HG02970 (cell line): ENCODE data around the gene PLCH2.
"Not testable (repeated sequence)": the region's sequence is repeated elsewhere in the genome, so short reads cannot be mapped to it uniquely, and the experiment has no call there.

Experiments
- ATAC-seq: cut with Tn5 transposase; IDR thresholded peaks from one replicate; pipeline ENCODE4 v1.9.1; 2021; ENCODE audit warnings: mild to moderate bottlenecking, moderate library complexity, moderate number of reproducible peaks; ENCODE audit not compliant: unreplicated experiment, low FRiP score

The PLCH2 gene

DNA sequence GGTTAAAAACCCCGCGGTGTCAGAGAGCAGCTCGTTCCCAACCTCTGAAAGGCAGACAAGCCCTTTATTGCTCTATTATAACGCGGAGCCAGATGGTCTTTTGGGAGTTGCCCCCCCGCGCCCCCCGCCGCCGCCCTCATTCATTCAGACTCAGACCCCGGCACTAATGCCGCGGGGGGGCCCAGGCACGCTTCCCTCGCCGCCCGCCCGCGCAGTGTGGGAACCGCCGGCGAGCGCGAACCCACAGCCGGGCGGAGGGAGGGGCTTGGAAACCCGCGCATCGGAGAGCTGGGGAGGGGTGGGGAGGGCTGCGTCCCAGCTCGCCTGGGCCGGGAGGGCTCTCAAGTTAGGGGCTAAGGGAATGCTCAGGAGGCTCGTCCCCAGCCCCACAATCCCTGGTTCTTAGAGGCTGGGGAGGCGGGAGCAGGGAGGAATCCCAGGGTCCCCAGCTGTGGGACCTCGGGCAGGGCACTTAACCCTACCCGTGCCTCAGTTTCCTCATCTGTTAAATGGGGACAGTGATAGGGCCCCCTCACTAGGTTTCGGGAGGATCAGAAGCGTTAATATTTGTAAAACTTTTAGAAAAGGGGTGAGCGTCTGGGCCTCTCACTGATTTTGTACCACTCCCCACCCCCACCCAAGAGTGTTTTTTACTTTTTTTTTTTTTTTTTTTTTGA is 64.9 kb downstream of the PLCH2 start:
- ATAC-seq, result no peak

DNA sequence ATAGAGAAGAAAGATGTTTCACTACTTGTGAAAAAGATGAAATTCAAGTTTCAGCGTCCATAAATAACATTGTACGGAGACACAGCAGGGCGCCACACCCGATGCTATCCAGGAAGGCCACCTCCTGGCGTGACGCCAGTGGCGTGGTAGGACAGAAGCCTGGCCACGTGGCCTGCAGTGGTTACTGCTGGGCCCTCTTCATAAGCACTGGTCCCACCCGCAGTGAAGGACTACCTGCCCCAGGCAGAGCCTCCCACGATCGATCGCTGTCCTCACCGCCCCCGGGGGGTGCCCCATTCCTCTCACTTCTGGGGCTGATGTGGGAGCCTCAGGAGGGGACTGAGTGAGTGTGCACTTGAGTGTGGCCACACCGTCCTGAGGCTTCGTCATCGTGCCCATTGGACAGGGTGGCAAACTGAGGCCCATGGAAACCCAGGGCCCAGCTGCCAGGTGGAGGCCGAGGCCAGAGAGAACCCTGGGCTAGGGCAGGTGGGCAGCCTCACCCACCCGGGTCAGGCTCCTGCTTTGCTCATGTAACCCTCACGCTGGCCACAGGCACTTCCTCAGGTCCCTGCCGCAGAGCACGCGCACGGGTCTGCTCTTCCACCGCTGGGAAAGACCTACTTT is 65.6 kb downstream of the PLCH2 start:
- ATAC-seq, result no peak

DNA sequence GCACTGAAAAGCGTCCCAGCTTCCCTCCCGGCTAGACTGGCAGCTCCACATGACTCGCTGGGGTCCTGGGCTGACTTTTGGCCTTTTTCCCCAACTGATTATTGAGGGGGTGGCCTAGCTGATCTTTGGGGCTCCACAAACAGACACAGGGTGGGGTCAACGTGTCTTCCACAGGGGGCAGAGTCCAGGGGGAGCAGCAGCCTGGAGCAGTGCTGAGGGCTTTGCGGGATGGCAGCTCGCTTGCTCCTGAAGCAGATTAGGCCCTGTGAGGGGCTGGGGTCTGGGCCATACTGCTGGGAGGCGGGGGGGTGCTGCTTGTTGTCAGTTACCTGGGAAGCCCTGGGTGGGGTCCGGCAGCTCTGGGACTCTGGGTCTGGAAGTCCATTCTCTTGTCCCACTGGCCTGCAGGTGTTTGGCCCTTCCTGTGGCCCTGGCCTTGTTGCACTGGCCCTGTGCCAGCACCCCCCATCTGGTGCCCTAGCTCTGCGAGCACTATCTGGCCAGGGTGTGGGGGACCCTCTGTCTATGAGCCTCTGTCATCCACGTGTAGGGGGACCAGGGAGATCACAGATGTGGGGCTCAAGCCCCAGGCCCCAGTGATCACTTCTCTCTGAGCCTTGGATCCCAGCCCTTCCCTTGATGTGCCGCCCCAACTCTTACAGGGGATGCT is 66.3 kb downstream of the PLCH2 start:
- ATAC-seq, result no peak

DNA sequence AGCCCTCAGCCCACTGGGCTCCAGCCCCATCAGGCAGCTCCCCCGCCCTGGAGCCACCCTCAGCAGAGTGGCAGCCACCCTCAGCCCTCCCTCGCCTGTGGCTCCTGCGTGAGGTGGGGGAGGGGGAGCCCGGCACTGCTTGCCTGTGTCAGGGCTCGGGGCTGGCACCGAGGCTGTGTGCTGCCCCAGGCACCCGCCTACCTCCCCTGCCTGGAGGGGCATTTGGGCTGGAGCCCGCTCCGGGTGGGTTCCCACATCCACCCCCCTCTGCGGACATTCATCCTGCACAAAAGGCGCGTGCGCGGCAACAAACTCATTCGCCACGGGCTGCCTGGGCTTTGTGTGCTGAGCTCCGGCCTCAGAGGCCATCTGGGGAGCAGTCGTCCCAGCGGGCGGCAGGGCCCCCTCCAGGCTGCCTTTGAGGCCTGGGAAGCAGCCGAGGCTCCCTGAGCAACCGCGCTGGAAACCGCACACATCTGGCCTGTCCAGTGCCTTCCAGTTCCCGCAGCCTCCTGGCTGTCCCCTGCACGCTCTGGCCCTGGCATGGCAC is 67.5 kb downstream of the PLCH2 start:
- no peak for ATAC-seq

DNA sequence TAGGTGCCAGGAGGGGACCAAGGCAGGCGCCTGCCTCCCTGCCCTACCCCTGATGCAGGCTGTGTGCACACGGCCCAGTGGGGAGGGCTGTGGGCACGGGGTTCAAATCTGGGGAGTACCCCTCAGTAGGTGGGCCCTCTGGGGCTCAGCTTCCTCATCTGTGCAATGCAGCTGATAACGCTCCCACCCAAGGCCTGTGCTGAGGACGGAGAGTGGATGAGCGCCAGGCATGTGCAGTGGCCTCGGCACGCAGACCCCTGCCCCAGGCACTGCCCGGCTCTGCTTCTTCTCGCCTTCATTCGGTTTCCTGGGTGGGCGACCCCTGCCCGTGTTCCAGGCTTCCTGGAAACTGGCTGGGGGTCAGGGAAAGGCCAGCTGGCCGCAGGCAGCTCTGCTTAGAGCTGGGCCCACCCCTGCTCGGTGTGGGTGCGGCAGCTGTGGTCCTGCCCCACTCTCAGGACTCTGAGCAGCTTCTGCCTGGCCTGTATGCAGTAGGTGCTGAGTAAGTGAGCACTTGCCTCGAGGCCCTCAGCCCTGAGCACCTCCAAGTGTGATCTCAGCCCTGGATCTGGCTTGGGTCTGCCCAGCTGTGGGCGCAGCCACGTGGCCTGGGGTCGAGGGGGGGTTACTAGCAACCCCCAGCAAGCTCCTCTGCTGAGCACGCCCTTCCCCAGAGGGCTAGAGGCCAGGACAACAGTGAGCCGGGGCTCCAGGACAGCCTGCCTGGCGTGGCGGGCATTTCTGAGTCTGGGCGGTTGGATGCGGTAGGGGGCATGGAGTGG is 68.2 kb downstream of the PLCH2 start:
- ATAC-seq, result no peak

DNA sequence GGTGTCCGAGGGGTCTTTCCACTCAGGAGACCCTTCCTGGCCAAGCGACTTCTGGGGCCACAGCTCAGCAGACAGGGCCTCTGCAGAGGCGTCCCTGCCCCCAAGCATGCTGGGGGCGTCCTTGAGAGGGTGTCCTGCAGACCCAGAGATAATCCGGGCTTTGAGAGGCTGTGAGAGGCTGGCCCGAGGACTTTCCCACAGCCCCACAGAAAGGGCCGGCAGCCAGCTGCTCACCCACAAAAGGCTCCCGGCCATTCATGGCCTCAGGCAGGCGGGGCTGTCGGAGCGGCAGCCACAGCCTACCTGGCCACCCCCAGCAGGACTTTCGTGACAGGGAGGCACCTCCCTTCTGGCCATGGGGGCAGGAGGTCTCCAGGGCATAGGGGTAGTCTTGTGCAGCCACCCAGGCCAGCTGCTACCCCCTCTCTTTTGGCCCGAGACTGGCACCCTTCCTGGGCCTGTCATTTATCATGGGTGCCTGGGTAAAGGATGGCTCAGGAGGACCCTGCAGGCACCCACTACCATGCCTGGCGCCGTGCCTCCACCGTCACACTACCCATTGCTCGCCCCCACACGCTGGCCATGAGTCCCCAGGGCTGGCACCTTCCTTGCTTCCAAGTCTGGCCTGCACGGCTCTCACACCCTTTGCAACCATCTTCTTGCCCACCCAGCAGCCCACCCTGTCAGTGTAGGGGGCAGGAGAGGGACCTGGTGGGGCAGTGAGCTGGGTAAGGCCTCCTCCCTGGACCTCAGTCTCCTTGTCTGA is 69.0 kb downstream of the PLCH2 start:
- no peak for ATAC-seq

DNA sequence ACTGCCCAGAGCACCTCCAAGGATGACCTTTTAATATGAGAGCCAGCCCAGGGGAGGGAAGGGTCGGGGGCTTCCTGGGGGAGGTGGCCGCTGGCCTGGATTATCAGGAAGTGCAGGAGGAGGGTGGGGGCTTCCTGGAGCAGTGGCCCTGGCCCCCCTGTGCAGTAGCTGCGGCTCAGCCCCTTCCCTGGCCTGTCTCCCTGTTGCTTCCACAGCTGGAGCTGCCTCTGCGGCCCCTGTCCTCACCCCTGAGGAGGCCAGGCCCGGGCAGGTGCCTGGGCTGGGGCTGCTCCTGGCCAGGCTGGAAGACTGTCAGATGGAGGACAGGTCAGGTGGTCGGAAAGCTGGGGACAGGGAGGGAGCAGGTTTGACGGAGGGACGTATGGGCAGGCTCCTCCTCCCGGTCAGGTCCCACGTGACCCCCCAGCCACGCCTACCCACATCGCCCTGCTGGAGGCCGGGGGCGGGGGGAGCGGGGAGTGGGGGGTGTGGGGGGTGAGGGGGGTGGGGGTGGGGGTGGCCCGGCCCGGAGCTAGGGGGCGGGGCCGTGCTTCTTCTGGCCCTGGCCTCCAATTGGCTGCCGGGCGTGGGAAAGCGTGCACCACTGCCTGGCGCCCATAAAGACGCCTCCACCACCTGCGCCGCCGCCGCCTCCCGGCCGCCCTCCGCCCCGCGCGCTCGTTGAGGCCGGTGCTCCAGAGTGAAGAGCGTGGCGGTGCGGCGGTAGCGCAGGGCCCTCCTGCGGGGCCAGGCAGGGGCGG is 69.8 kb downstream of the PLCH2 start:
- peak; percentile 36 for ATAC-seq

DNA sequence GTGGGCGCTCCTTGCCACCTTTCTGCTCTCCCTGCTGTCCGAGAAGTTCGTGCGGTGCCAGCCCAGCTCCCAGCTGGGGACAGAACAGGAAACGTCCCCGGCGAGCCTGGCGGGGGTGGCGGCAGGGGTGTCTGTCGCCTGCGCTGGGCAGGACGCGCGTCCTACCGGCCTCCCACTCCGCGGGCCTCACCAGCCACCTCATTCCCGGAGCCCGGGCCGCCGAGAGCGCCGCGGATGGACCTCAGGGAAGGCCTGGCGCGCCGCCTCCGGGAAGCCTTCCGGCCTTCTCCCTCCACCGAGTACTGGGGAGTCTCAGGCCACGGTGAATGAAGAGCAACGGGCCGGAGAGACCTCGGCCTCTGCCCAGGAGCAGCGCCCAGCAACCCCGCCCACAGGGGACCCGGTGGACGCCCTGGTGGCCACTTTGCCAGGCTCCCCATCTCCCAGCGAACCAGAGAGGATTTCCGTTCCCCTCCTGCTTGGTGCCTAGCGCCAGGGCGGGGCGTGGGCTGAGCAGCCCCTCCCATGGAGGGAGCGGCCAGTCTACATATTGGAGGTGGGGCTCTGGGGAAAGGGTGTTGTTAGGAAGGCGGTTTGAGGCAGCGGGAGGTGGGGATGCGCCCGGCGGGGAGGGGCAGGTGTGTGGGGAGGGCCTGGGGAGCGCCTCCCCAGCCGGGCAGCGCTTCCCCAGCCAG is 70.6 kb downstream of the PLCH2 start:
- ATAC-seq, result peak; percentile 23

DNA sequence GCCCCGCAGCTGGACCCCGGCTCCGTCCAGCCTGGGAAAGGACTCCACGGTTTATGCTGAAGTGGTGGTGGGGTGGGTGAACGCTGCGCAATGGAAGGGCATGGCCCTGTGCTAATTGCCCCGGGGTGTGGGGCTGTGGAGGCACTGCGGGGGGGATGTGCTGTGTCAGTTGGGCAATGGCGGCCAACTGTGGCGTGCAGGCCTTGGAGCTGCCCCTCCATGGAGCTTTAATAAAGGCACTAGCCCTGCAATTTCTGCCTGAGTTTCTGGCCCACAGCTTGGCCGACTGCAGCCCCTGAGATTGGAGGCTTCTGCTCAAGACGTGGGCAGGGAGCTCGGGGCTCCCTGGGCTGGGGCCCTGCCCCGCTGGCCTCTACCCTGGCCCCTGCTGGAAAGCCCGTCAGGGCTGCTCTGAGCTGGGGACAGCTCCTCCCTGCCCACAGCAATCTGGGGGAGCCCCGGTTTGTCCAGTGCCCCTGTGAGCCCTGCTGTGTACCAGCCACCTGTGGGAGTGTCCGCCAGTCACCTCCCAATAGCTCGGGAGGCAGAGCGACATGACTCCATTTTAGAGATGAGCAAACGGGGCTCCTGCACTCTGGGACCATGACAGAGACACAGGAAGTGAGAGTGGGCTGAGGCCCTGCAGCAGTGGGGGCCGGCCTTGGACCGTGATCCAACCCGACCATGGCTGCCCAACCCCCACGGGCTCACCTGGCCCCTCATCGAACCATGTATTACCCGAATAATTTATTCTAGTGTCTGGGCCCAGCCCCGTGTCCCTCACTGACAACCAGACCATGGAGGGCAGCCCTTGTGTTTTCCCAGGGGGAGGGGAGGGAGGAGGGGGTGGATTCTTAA is 71.3 kb downstream of the PLCH2 start:
- no peak for ATAC-seq

DNA sequence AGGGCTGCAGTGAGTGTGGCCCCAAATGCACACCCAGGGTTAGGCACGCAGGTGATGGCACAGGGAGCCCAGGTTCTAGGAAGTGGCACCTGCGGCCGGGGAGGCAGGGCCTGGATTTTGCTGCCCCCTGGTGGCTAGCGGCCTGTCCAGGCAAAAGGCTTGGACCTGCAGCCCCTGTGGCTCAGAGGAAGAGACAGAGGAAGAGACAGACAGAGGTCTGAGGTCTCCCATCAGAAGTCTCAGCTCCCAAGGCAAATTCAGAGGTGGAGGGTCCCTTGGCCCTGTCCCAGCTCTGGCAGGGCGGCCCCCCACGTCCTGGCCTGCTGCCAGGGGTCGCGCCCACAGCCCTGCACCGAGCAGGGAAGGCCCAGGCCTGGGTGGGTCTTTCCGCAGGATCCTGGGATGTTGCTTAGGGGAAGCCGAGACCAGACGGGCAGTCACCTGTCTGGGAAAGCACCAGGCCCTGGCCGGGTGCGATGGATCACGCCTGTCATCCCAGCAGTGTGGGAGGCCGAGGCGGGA is 72.0 kb downstream of the PLCH2 start:
- ATAC-seq, result peak; percentile 23

DNA sequence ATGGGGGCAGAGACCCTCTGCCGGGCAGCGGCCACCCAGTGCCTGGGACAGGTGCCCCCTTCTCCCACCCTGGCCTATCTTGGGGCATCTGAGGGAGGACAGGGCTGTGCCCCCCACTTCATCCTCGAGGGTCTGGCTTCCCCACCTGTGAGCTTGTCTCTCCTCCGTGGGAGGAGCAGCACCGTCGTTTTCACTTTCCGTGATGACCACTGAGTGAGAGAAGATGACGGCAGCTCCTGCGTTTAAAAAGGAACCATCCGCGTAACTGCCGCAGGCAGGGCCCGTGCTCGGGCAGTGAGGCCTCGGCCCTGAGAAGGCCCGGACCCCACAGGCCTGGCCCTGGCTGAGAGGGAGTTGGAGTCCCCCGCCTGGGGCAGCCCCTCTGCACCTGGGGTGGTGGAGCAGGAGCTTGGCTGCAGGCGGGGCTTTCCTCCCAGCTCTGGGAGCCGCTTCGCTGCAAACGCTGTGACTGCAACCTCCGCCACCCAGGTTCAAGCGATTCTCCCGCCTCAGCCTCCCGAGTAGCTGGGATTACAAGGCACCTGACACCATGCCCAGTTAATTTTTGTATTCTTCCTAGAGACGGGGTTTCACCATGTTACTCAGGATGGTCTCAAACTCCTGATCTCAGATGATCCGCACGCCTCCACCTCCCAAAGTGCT is 73.4 kb downstream of the PLCH2 start:
- ATAC-seq, result not testable (repeated sequence)

DNA sequence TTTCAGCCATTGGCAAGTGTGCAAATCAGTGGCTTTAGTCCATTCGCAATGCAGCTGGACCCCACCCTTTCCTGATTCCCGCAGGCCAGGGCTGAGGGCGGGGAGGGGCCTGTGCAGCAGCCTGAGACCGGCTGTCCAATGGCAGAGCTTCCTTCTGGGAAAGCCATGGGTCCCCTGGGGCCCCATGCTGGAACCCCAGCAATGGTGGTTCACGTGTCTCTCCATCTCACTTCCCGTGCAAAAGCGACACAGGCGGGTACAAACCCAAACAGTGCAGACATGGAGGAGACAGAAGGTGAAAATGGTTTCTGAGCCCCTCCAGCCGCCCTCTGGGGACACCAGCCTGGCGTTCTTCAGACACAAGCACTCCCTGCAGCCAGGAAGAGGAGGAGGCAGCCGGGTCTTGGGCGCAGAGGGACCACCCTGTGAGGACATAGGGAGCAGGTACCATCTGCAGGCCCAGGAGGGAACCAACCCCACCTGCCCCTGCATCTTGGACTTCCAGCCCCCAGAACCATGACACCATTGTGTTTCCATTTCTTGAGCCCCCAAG is 74.3 kb downstream of the PLCH2 start:
- not testable (repeated sequence) for ATAC-seq

DNA sequence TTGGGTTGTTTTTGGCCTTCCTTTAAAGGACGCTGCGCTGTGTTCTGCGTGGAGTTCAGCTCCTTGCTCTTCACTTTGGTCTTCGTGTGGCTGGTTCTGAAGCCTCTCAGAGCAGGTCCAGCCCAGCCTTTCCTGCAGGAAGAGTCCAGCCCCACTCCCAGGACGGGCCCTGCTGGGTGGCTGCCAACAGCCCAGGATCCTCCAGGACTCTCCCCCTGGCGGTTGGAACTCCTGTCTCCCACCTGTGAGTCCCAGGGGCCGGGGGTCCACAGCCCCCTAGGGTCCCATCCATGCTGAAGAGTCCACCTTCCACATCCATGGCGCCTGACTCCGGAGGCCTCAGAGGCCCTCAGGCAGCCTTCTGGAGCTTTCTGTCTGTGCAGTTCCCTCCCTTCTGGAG is 75.5 kb downstream of the PLCH2 start:
- not testable (repeated sequence) for ATAC-seq

DNA sequence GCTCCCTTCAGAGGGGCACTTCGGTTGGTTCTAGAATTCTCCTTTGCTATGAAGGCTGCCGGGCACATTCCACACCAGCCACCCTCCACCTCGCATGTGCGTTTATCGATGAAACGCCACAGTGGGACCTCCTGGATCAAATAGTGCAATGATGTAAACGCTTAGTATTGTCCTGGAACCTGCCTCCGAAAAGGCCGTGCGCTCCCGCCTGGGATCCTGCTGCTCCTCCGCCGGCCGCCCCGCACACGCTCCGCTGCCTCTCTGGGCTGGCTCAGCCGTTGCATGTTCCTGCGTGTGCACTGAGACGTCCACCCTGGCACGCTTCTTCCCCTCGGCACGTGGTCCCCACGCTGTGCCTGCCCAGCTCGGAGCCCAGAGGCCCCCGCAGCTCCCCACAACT is 76.1 kb downstream of the PLCH2 start:
- ATAC-seq, result no peak

DNA sequence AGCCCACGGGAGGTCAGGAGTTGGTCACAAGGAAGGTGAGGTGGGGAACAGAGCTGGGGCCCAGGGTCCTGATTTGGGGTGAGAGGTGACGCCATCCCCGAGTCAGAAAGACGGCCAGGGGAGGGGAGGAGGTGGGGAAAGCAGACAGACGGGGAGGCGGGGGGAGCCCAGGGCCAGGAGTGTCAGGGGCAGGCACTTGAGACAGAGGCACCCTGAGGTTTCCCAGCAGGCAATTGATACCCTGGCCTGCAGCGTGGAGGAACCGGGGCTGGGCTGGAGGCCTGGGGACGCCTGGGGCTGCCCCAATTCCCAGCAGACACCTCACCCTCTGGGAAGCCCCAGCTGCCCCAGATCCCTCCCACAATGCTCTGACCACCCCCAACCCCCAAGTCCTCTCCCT is 77.0 kb downstream of the PLCH2 start:
- not testable (repeated sequence) for ATAC-seq

DNA sequence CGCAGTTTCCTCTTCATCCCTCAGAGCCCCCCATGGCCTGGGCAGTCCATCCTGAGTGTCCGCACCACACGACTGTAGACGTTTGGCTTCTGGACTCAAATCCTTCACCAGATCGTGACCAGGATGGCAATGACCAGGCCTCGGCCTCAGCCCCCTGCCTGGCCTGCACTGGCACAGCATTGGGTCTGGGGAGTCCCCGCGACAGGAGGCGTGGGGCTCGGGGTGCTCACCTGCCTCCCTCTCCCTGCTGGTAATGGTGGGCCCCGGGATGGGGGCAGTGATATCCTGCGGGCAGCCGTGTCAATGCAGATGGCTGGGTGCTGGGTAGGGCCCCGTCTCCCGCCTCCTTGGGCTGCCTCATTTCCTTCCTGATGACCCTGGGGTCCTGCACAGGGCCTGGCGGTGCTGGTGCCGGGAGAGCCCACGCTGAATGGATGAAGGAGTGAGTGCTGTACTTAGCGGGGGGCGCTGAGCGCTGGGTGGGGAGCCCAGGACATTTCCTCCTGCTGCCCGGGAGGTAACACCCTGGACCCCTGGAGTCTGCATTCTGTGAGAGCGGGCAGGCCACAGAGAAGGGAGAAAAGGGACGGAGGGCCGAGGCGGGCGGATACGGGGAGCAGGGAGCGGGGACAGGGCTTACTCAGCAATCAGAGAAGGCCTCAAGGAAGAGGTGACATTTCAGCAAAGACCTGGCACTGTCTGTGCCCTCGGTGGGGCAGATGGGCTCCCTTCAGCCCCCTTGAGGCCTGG is 78.0 kb downstream of the PLCH2 start:
- no peak for ATAC-seq
